WI38 (cell line): ENCODE results near the gene MRPL30.
"Not testable (repeated sequence)": the region's sequence is repeated elsewhere in the genome, so short reads cannot be mapped to it uniquely, and the experiment has no call there.

Experiments
- H3K4me3 ChIP-seq: 2 replicates; pipeline ENCODE4 v1.5.1; 2011; ENCODE audit warnings: low read depth, mild to moderate bottlenecking, control low read depth, low read length
- TF ChIP-seq, protein P1 (sequence below): IDR thresholded peaks from 2 replicates; pipeline ENCODE4 v1.5.1; 2012; ENCODE audit warnings: low read depth, mild to moderate bottlenecking, control low read depth, low read length

The MRPL30 gene

DNA sequence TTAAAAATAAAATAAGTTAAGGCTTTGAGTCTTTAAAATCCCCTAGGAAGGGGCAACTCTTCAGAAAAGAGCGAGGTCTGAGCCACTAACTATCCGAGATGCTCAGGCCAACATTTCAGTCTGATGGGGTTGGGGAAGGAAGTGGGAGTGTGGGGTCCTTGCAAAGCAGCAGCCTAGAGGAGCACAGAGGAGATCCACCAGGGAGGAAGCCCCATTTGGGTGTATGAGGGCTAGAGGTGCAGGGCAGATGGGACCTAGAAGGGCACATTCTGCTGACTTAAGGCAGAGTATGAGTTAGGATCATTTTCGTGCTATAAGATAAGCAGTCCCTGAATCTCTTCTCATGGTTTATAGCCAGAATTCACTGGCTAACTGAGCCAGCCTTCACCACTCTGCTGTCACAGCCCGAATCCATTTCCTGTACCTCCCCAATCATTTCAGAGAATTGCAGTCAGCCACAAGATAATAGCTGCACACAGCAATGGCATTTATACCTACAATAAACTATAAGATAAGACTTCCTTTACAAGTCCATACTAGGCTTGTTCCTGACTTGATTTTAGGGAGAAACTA is 37.0 kb downstream of the MRPL30 start:
- no peak overlapping the region for H3K4me3 ChIP-seq
- TF ChIP-seq, protein P1, sequence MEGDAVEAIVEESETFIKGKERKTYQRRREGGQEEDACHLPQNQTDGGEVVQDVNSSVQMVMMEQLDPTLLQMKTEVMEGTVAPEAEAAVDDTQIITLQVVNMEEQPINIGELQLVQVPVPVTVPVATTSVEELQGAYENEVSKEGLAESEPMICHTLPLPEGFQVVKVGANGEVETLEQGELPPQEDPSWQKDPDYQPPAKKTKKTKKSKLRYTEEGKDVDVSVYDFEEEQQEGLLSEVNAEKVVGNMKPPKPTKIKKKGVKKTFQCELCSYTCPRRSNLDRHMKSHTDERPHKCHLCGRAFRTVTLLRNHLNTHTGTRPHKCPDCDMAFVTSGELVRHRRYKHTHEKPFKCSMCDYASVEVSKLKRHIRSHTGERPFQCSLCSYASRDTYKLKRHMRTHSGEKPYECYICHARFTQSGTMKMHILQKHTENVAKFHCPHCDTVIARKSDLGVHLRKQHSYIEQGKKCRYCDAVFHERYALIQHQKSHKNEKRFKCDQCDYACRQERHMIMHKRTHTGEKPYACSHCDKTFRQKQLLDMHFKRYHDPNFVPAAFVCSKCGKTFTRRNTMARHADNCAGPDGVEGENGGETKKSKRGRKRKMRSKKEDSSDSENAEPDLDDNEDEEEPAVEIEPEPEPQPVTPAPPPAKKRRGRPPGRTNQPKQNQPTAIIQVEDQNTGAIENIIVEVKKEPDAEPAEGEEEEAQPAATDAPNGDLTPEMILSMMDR = no peak

DNA sequence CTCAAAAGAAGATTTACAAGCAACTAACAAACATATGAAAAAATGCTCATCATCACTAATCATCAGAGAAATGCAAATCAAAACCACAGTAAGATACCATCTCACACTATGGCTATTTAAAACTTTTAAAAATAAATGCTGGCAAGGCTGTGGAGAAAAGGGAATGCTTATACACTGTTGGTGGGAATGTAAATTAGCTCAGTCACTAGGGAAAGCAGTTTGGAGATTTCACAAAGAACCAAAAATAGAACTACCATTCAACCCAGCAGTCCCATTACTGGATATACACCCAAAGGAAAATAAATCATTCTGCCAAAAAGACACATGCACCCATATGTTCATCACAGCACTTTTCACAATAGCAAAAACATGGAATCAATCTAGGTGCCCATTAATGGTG is 52.2 kb downstream of the MRPL30 start:
- H3K4me3 ChIP-seq = not testable (repeated sequence)

DNA sequence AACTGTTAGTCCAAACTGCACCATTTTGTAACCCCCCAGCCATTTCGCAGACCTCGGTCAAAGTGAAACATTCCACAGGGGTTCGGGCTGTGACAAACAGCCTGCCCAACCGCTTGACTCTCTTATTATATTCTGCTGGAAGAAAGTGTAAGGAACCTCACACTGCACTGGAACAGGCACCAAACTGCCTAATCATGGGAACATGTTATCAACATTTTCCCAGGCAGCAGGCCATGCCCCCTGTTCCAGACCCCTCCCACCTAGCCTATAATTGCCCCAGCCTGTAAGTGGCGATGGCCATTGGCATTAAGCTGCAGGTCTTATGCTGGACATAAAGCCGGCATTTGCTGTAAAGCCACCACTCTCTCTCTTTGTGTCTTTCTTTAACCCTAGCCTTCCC is 57.6 kb downstream of the MRPL30 start:
- TF ChIP-seq, protein P1 = no peak
- no peak overlapping the region for H3K4me3 ChIP-seq

DNA sequence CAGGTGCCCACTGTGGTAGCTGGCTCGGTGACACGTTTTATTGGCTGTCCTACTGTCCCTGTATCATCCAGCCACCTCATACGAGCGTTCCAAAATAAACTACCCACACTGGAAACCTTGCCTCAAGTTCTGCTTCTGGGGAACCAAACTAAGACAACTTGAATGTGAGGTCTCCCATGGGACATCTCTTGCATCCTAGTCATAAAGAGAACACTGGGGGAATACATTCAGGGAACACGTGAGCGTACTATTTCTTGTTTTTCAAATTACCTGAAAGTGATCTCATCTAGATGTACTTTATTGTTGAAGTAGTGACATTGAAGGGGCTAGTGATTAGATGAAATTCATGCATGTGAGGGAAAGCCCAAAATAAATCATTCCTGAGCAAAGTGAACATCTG is 59.4 kb downstream of the MRPL30 start:
- TF ChIP-seq, protein P1 = no peak
- H3K4me3 ChIP-seq = no peak overlapping the region

DNA sequence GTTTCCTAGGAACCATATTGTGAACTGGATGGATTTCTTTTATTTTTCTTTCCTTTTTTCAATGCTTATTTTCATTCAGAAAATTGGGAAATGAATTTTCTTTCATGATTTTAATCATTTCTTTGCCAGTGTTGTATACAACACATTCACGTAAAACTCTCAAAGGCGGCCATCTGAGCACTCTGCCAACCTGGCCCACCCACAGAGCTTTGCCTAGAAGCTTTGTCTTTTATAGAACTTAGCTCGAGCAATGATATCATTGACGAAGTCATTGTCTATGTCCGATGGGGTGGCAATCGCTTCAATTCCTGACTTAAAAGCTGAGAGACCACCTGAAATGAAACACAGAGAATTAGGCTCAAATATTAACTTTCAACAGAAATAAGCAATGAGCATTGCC is 61.2 kb downstream of the MRPL30 start:
- no peak overlapping the region for H3K4me3 ChIP-seq
- TF ChIP-seq, protein P1 = no peak
